Osteoblast (primary cell): Measurements from ENCODE around the gene NR5A1. TPM values are rescaled to one million over a fixed set of nuclear protein-coding genes. Genes with fewer than 3 reads are reported as not detected.

Experiments
- DNase-seq: peaks from one replicate; pipeline ENCODE4 v3.0.0; 2011; ENCODE audit warnings: low spot score, mixed read lengths; ENCODE audit not compliant: insufficient read length; ENCODE audit errors: missing footprints
- H2AFZ ChIP-seq: 2 replicates; pipeline ENCODE4 v1.6.0; 2011; ENCODE audit warnings: mild to moderate bottlenecking, low read length
- H3K27ac ChIP-seq: 2 replicates; pipeline ENCODE4 v1.5.1; 2011; ENCODE audit warnings: mild to moderate bottlenecking, low read depth, low read length, moderate library complexity
- H3K27me3 ChIP-seq: 2 replicates; pipeline ENCODE4 v1.6.0; 2012; ENCODE audit warnings: mild to moderate bottlenecking, control low read depth, inconsistent platforms, low read length, moderate library complexity; ENCODE audit not compliant: insufficient read depth
- H3K36me3 ChIP-seq: 2 replicates; pipeline ENCODE4 v1.5.1; 2011; ENCODE audit warnings: mild to moderate bottlenecking, low read length, control low read depth, moderate library complexity; ENCODE audit not compliant: insufficient read depth
- H3K4me1 ChIP-seq: 2 replicates; pipeline ENCODE4 v1.5.1; 2011; ENCODE audit warnings: mild to moderate bottlenecking, low read length, control low read depth, moderate library complexity; ENCODE audit not compliant: insufficient read depth
- H3K4me2 ChIP-seq: 2 replicates; pipeline ENCODE4 v1.6.0; 2011; ENCODE audit warnings: mild to moderate bottlenecking, low read length; ENCODE audit not compliant: insufficient read depth
- H3K4me3 ChIP-seq: fragments of 200-600 bp; sonication (generic); 3 replicates; pipeline ENCODE4 v1.5.1; 2012; ENCODE audit warnings: mild to moderate bottlenecking, low read length, inconsistent platforms; ENCODE audit not compliant: insufficient read depth
- H3K79me2 ChIP-seq: 2 replicates; pipeline ENCODE4 v1.6.0; 2012; ENCODE audit warnings: mild to moderate bottlenecking, low read length, control low read depth, inconsistent platforms; ENCODE audit not compliant: insufficient read depth
- H3K9me3 ChIP-seq: 2 replicates; pipeline ENCODE4 v1.5.1; 2011; ENCODE audit warnings: low read depth, low read length, control low read depth
- H4K20me1 ChIP-seq: 2 replicates; pipeline ENCODE4 v1.6.0; 2012; ENCODE audit warnings: mild to moderate bottlenecking, low read length, control low read depth; ENCODE audit not compliant: insufficient read depth
- CTCF ChIP-seq: IDR thresholded peaks from 2 replicates; pipeline ENCODE4 v1.5.1; 2011; ENCODE audit warnings: mild to moderate bottlenecking, low read depth, low read length, moderate library complexity; ENCODE audit errors: extremely low read depth
- total RNA-seq: library from RNA; depleted of rRNA; stranded (reverse); fragments of >200 nt; gene quantifications from 2 replicates; pipeline ENCODE4 v1.2.3, GENCODE V29; 2012

The NR5A1 gene
- total RNA-seq, 1 donor, result not detected

GRCh38 chr9:124438091-124438490 lies 69.1 kb downstream of the NR5A1 start:
- no peak overlapping the region for H3K4me2 ChIP-seq
- TF ChIP-seq CTCF, result no peak
- H3K27ac ChIP-seq, result no peak overlapping the region
- no peak overlapping the region for H3K4me3 ChIP-seq
- no peaks in the 10 kb centered on the region for H3K4me1 ChIP-seq
- H3K27me3 ChIP-seq, result peaks cover 8% of the 10 kb centered on the region
- peaks cover 2% of the 10 kb centered on the region for H3K9me3 ChIP-seq
- H3K79me2 ChIP-seq, result no peaks in the 10 kb centered on the region
- H3K36me3 ChIP-seq, result no peaks in the 10 kb centered on the region
- no peaks in the 10 kb centered on the region for H4K20me1 ChIP-seq
- no peak overlapping the region for H2AFZ ChIP-seq
- no peak for DNase-seq

- no peak overlapping the region for H3K4me3 ChIP-seq
- DNase-seq, result no peak
- H3K4me2 ChIP-seq, result no peak overlapping the region
- H3K4me1 ChIP-seq, result no peaks in the 10 kb centered on the region
- peaks cover 2% of the 10 kb centered on the region for H3K9me3 ChIP-seq
- no peaks in the 10 kb centered on the region for H3K36me3 ChIP-seq
- no peak for TF ChIP-seq CTCF
- H3K27ac ChIP-seq, result no peak overlapping the region
- no peaks in the 10 kb centered on the region for H3K79me2 ChIP-seq
- no peak overlapping the region for H2AFZ ChIP-seq
- H3K27me3 ChIP-seq, result peaks cover 8% of the 10 kb centered on the region
- no peaks in the 10 kb centered on the region for H4K20me1 ChIP-seq
Measured at GRCh38 chr9:124437086-124437485, 70.1 kb downstream of the NR5A1 start.

GRCh38 chr9:124436320-124436719 lies 70.9 kb downstream of the NR5A1 start:
- Histone ChIP-seq H3K36me3 (no peaks in the 10 kb centered on the region), H3K27ac (no peak overlapping the region), H3K79me2 (no peaks in the 10 kb centered on the region), H3K4me3 (no peak overlapping the region), H4K20me1 (no peaks in the 10 kb centered on the region), H3K4me1 (no peaks in the 10 kb centered on the region), H3K9me3 (peaks cover 2% of the 10 kb centered on the region), H3K27me3 (peaks cover 8% of the 10 kb centered on the region), H3K4me2 (no peak overlapping the region), H2AFZ (no peak overlapping the region)
- DNase-seq, result peak; percentile 63
- no peak for TF ChIP-seq CTCF

Other genes starting within 250 kb of the NR5A1 start
- 128 and 130 TPM in 2 replicates for gene NEK6, start 249.4 kb downstream of the NR5A1 start, total RNA-seq
- gene PSMB7, start 92.0 kb downstream of the NR5A1 start, total RNA-seq, result 136 and 138 TPM in 2 replicates
- not detected in 2 replicates for gene ADGRD2, start 56.9 kb downstream of the NR5A1 start, total RNA-seq